ENCODE results near the gene TROAP. TPM values are rescaled to one million over a fixed set of nuclear protein-coding genes. Genes with fewer than 3 reads are reported as not detected.
A peak's percentile ranks its signal among the peaks of the same experiment; 100 is the strongest.

TROAP gene
- total RNA-seq, 3 donors from 2014 or later: 0.29 to 1.8 (median 0.66) TPM

DNA sequence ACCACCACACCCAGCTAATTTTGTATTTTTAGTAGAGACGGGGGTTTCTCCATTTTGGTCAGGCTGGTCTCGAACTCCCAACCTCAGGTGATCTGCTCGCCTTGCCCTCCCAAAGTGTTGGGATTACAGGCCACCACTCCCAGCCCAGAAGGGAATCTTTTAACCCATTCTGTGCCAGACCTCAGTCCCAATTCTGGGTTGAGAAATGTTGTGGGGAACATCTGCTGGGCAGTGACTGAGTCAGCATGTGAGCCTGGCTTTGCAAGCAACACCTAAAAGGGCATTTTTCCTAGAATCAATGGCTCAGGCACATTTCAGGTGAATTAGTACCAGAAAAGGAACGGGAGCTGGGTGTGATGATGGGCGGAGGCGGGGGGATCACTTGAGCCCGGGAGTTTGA is 36.6 kb downstream of the TROAP start:
- no peaks in the 10 kb centered on the region for H3K36me3 ChIP-seq
- no peaks in the 10 kb centered on the region for H3K9me3 ChIP-seq
- no peaks in the 10 kb centered on the region for H3K27me3 ChIP-seq
- H3K4me1 ChIP-seq: no peaks in the 10 kb centered on the region
- intact Hi-C loops (cut with DNase I; ENCODE audit: low total_unique reads): no loop called here
- TF ChIP-seq POLR2A (IDR thresholded peaks at IDR 0.05): no peak
- TF ChIP-seq, protein P1, sequence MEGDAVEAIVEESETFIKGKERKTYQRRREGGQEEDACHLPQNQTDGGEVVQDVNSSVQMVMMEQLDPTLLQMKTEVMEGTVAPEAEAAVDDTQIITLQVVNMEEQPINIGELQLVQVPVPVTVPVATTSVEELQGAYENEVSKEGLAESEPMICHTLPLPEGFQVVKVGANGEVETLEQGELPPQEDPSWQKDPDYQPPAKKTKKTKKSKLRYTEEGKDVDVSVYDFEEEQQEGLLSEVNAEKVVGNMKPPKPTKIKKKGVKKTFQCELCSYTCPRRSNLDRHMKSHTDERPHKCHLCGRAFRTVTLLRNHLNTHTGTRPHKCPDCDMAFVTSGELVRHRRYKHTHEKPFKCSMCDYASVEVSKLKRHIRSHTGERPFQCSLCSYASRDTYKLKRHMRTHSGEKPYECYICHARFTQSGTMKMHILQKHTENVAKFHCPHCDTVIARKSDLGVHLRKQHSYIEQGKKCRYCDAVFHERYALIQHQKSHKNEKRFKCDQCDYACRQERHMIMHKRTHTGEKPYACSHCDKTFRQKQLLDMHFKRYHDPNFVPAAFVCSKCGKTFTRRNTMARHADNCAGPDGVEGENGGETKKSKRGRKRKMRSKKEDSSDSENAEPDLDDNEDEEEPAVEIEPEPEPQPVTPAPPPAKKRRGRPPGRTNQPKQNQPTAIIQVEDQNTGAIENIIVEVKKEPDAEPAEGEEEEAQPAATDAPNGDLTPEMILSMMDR (IDR thresholded peaks at IDR 0.05): no peak
- TF ChIP-seq POLR2AphosphoS5 (IDR thresholded peaks at IDR 0.05): no peak
- no peak overlapping the region for H3K4me3 ChIP-seq
- DNase-seq (ENCODE audit: low spot score in 2 of 2): no peak
- H3K27ac ChIP-seq: no peak overlapping the region

DNA sequence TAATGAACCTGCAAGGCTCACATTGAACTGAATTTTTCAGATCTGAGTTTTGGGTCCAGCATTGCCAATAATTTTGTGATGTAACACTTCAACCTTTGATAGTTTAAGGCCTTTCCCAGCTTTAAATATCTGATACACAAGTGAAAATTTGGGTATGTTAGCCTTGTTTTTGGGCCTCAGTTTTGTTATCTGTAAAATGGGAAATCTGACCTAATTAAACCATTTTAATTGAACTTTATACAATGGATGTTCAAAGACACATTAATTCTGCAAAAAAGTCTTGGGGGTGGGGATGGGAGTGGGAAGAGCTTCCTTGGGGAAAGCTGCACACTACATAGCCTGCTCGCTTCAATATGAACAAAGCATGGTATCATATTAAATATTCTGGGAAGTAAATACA is 39.0 kb downstream of the TROAP start:
- DNase-seq (ENCODE audit: low spot score in 2 of 2): no peak
- H3K9me3 ChIP-seq: no peaks in the 10 kb centered on the region
- no peaks in the 10 kb centered on the region for H3K27me3 ChIP-seq
- no peak overlapping the region for H3K4me3 ChIP-seq
- intact Hi-C loops (cut with DNase I; ENCODE audit: low total_unique reads): no loop called here
- no peak overlapping the region for H3K27ac ChIP-seq
- H3K4me1 ChIP-seq: no peaks in the 10 kb centered on the region
- TF ChIP-seq POLR2AphosphoS5 (IDR thresholded peaks at IDR 0.05) (no peak), POLR2A (IDR thresholded peaks at IDR 0.05) (no peak)
- TF ChIP-seq, protein P1 (IDR thresholded peaks at IDR 0.05): no peak
- H3K36me3 ChIP-seq: no peaks in the 10 kb centered on the region

DNA sequence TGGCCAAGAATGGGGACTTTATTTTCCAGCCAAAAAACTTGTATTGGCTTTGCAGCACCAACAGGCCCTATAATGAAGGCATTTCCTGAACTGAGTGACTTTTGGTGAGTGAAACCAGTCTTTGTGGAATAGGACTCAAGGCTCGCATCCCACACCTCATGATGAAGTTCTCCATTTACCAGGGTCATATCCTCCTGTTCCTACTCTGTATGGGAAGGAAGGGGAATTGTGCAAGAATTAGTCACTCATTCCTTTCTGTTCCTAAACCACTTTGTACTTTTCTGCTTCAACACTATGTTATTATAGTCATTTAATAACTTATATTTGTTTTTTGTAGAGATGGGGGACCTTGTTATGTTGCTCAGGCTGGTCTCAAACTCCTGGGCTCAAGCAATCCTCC is 41.9 kb downstream of the TROAP start:
- H3K9me3 ChIP-seq: no peaks in the 10 kb centered on the region
- no peaks in the 10 kb centered on the region for H3K27me3 ChIP-seq
- TF ChIP-seq, protein P1 (IDR thresholded peaks at IDR 0.05): no peak
- TF ChIP-seq POLR2AphosphoS5 (IDR thresholded peaks at IDR 0.05): no peak
- TF ChIP-seq POLR2A (IDR thresholded peaks at IDR 0.05): no peak
- H3K36me3 ChIP-seq: no peaks in the 10 kb centered on the region
- intact Hi-C loops (cut with DNase I; ENCODE audit: low total_unique reads): no loop called here
- DNase-seq (ENCODE audit: low spot score in 2 of 2): no peak
- H3K27ac ChIP-seq: no peak overlapping the region
- no peaks in the 10 kb centered on the region for H3K4me1 ChIP-seq
- no peak overlapping the region for H3K4me3 ChIP-seq

DNA sequence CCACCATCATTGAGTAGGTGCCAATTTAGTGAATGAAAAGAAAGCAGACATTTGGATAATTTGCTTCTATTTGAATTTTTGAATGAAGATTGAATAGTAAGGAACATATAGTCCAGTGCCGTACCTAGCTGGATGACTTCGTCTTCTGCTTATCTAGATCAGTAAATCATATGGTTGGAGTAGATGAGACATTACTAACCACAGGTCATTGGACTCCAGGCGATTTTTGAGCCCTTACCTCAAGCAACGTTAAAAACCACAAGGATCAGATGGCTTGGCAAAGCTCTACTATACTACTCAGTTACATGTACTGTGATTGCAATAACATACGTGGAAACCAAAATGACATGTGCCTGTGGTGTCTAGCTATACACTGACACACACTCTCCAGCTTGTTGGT is 42.5 kb downstream of the TROAP start:
- TF ChIP-seq POLR2A (IDR thresholded peaks at IDR 0.05) (no peak), POLR2AphosphoS5 (IDR thresholded peaks at IDR 0.05) (no peak)
- TF ChIP-seq, protein P1 (IDR thresholded peaks at IDR 0.05): no peak
- Histone ChIP-seq H3K4me1 (no peaks in the 10 kb centered on the region), H3K36me3 (no peaks in the 10 kb centered on the region), H3K4me3 (no peak overlapping the region), H3K27ac (no peak overlapping the region), H3K27me3 (no peaks in the 10 kb centered on the region), H3K9me3 (no peaks in the 10 kb centered on the region)
- DNase-seq (ENCODE audit: low spot score in 2 of 2): no peak
- intact Hi-C loops (cut with DNase I; ENCODE audit: low total_unique reads): no loop called here

DNA sequence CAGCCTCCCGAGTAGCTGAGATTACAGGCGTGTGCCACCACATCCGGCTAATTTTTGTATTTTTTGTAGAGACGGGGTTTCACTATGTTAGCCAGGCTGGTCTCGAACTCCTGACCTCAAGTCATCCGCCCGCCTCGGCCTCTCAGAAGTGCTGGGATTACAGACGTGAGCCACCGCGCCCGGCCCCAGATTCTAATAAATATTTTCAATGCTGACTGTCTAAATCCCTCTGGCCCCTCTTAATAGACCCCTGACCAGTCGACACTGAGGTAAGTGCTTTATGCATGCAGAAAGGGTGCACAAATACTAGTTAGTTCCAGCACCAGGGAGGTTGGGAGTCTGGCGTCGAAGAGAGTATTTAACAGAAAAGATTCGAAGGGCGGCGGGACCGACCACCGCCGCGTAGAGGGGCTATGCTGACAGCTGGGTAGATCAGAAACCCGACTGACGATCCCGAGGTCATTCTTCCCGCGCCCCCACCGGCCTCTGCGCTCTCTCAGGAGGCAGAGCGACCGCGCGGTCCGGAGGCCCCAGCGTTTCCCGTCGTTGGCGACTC is 43.1 kb downstream of the TROAP start:
- Histone ChIP-seq H3K4me1 (no peaks in the 10 kb centered on the region), H3K27me3 (no peaks in the 10 kb centered on the region), H3K4me3 (peak overlapping the region; percentile 84 to 90 (median 86)), H3K9me3 (no peaks in the 10 kb centered on the region), H3K27ac (peak overlapping the region; percentile 91 to 93), H3K36me3 (no peaks in the 10 kb centered on the region)
- TF ChIP-seq, protein P1 (IDR thresholded peaks at IDR 0.05): peak in 1 of 3 donors; percentile 15
- TF ChIP-seq POLR2A (IDR thresholded peaks at IDR 0.05) (no peak), POLR2AphosphoS5 (IDR thresholded peaks at IDR 0.05) (no peak)
- intact Hi-C loops (cut with DNase I; ENCODE audit: low total_unique reads): no loop called here
- DNase-seq (ENCODE audit: low spot score in 2 of 2): no peak

All from breast epithelium (tissue), 4 donors.